ENCODE measurements around the gene PFDN1. TPM values are rescaled to one million over a fixed set of nuclear protein-coding genes. Genes with fewer than 3 reads are reported as not detected.

Gene PFDN1
- polyA plus RNA-seq, 2 donors = 65.4 to 67.6 TPM

- H3K27me3 ChIP-seq (ENCODE audit: control insufficient read depth in 1 of 2, insufficient read depth in 2 of 2, low read length in 2 of 2) = no peaks in the 10 kb centered on the region
- peaks cover 0 to 6% of the 10 kb centered on the region in 2 donors for H3K36me3 ChIP-seq (ENCODE audit: control insufficient read depth in 2 of 2, insufficient read depth in 2 of 2, low read length in 1 of 2)
- H3K9me3 ChIP-seq (ENCODE audit: control insufficient read depth in 2 of 2, insufficient read depth in 1 of 2, low read depth in 1 of 2, low read length in 1 of 2) = no peaks in the 10 kb centered on the region
- 86 to 87% methylated on average over 7 of the region's 7 CpGs for WGBS, 2 donors
- H3K4me1 ChIP-seq (ENCODE audit: control insufficient read depth in 2 of 2, insufficient read depth in 2 of 2, low read length in 1 of 2) = peaks cover 7% of the 10 kb centered on the region in 2 donors
- H3K27ac ChIP-seq (ENCODE audit: low read depth in 2 of 2, low read length in 1 of 2) = peak overlapping the region in 1 of 2 donors; percentile 35
- H3K4me3 ChIP-seq (ENCODE audit: low read depth in 1 of 2, low read length in 2 of 2) = no peak overlapping the region
Observed at GRCh38 chr5:140245926-140246325, 57.0 kb downstream of the PFDN1 start.

DNA sequence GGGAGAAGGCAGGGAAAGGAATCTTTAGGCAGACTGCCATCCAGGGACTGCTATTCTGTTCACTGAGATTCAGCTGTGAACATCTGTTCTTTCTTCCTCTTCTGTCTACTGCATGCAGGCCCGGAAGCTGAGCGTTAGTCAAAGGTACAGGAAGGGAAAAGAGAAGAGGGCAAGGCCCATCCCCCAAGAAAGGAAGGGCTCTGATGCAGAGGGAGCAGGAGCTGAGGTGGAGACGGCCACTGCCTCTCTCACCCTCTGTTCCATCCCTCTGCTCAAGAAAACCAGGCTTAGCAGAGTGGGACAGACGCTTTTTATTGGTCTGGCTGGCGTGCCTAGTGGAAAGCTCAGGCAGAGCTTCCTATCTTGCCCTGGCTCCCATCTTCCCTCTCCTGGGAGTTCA lies 57.6 kb downstream of the PFDN1 start:
- H3K4me1 ChIP-seq (ENCODE audit: control insufficient read depth in 2 of 2, insufficient read depth in 2 of 2, low read length in 1 of 2) = peaks cover 7 to 11% of the 10 kb centered on the region in 2 donors
- H3K4me3 ChIP-seq (ENCODE audit: low read depth in 1 of 2, low read length in 2 of 2) = no peak overlapping the region
- no peaks in the 10 kb centered on the region for H3K27me3 ChIP-seq (ENCODE audit: control insufficient read depth in 1 of 2, insufficient read depth in 2 of 2, low read length in 2 of 2)
- 73 to 76% methylated on average over 5 of the region's 5 CpGs for WGBS, 2 donors
- H3K36me3 ChIP-seq (ENCODE audit: control insufficient read depth in 2 of 2, insufficient read depth in 2 of 2, low read length in 1 of 2) = peaks cover 0 to 6% of the 10 kb centered on the region in 2 donors
- H3K9me3 ChIP-seq (ENCODE audit: control insufficient read depth in 2 of 2, insufficient read depth in 1 of 2, low read depth in 1 of 2, low read length in 1 of 2) = no peaks in the 10 kb centered on the region
- H3K27ac ChIP-seq (ENCODE audit: low read depth in 2 of 2, low read length in 1 of 2) = no peak overlapping the region

DNA sequence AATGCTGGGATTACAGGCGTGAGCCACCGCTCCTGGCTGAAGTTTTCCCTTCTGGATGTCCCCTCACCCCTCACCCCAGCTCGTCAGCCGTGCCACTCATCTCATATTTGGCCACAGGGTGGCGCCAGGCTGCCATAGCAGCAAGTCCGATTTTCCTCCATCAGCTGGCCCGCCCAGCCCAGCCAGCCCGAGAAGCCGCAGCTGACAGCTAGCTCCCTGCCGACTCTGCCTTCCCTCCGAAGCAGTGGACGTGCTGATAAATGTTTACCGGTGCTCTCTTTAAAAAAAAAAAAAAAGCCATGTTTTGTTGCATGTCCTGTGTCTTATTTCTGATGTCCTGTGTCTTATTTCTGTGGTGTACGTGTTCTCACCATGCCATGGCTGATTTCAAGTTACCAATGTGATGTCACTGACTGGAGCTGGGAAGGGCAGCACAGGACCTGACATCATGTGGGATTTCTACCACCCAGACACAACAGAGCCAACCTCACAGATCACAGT lies 58.3 kb downstream of the PFDN1 start:
- Histone ChIP-seq H3K4me3 (ENCODE audit: low read depth in 1 of 2, low read length in 2 of 2) (no peak overlapping the region), H3K9me3 (ENCODE audit: control insufficient read depth in 2 of 2, insufficient read depth in 1 of 2, low read depth in 1 of 2, low read length in 1 of 2) (no peaks in the 10 kb centered on the region), H3K36me3 (ENCODE audit: control insufficient read depth in 2 of 2, insufficient read depth in 2 of 2, low read length in 1 of 2) (peaks cover 0 to 6% of the 10 kb centered on the region in 2 donors), H3K4me1 (ENCODE audit: control insufficient read depth in 2 of 2, insufficient read depth in 2 of 2, low read length in 1 of 2) (peaks cover 7 to 13% of the 10 kb centered on the region in 2 donors), H3K27ac (ENCODE audit: low read depth in 2 of 2, low read length in 1 of 2) (peak overlapping the region in 1 of 2 donors; percentile 35), H3K27me3 (ENCODE audit: control insufficient read depth in 1 of 2, insufficient read depth in 2 of 2, low read length in 2 of 2) (no peaks in the 10 kb centered on the region)
- WGBS, 2 donors = 14% methylated on average over 14 of the region's 14 CpGs

DNA sequence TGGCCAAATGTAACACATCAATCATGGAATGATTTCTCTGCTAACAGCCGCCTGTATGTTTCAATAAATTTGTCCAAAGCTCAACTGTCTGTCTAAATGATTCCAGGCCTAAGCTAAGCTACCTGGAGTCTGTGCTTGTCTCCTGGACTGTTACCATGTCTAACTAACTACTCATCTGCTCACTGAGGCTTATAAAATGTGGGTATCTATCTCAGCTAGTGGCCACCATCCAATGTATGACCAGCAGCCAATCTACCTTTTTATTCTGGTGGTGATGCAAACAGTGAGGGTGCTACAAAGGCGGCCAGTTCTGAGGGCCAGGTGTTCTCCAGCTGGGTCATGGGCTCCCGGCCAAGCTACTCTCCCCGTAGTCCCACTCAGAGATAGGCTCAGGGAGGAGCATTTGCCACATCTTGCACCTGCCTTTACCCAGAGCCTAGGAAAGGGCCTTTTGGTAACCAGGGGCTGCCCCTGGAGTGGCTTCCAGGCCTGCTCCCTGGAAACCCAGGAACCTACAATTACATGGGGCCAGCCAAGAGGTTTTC lies 59.1 kb downstream of the PFDN1 start:
- Histone ChIP-seq H3K9me3 (ENCODE audit: control insufficient read depth in 2 of 2, insufficient read depth in 1 of 2, low read depth in 1 of 2, low read length in 1 of 2) (no peaks in the 10 kb centered on the region), H3K4me1 (ENCODE audit: control insufficient read depth in 2 of 2, insufficient read depth in 2 of 2, low read length in 1 of 2) (peaks cover 7 to 13% of the 10 kb centered on the region in 2 donors), H3K27ac (ENCODE audit: low read depth in 2 of 2, low read length in 1 of 2) (no peak overlapping the region), H3K27me3 (ENCODE audit: control insufficient read depth in 1 of 2, insufficient read depth in 2 of 2, low read length in 2 of 2) (no peaks in the 10 kb centered on the region), H3K4me3 (ENCODE audit: low read depth in 1 of 2, low read length in 2 of 2) (no peak overlapping the region), H3K36me3 (ENCODE audit: control insufficient read depth in 2 of 2, insufficient read depth in 2 of 2, low read length in 1 of 2) (peaks cover 0 to 6% of the 10 kb centered on the region in 2 donors)
- WGBS, 2 donors = 64 to 82% methylated on average over 4 of the region's 4 CpGs

GRCh38 chr5:140242890-140243585 lies 59.9 kb downstream of the PFDN1 start:
- Histone ChIP-seq H3K27me3 (ENCODE audit: control insufficient read depth in 1 of 2, insufficient read depth in 2 of 2, low read length in 2 of 2) (no peaks in the 10 kb centered on the region), H3K36me3 (ENCODE audit: control insufficient read depth in 2 of 2, insufficient read depth in 2 of 2, low read length in 1 of 2) (peaks cover 0 to 6% of the 10 kb centered on the region in 2 donors), H3K9me3 (ENCODE audit: control insufficient read depth in 2 of 2, insufficient read depth in 1 of 2, low read depth in 1 of 2, low read length in 1 of 2) (no peaks in the 10 kb centered on the region), H3K27ac (ENCODE audit: low read depth in 2 of 2, low read length in 1 of 2) (no peak overlapping the region), H3K4me3 (ENCODE audit: low read depth in 1 of 2, low read length in 2 of 2) (no peak overlapping the region), H3K4me1 (ENCODE audit: control insufficient read depth in 2 of 2, insufficient read depth in 2 of 2, low read length in 1 of 2) (peaks cover 7 to 13% of the 10 kb centered on the region in 2 donors)
- WGBS, 2 donors = 71 to 72% methylated on average over 4 of the region's 4 CpGs

GRCh38 chr5:140242099-140242498 lies 60.8 kb downstream of the PFDN1 start:
- H3K4me3 ChIP-seq (ENCODE audit: low read depth in 1 of 2, low read length in 2 of 2) = no peak overlapping the region
- H3K36me3 ChIP-seq (ENCODE audit: control insufficient read depth in 2 of 2, insufficient read depth in 2 of 2, low read length in 1 of 2) = peaks cover 0 to 6% of the 10 kb centered on the region in 2 donors
- H3K4me1 ChIP-seq (ENCODE audit: control insufficient read depth in 2 of 2, insufficient read depth in 2 of 2, low read length in 1 of 2) = peaks cover 7 to 15% of the 10 kb centered on the region in 2 donors
- WGBS, 2 donors = 80 to 83% methylated on average over 5 of the region's 5 CpGs
- peak overlapping the region; percentile 2 to 77 for H3K27ac ChIP-seq (ENCODE audit: low read depth in 2 of 2, low read length in 1 of 2)
- H3K27me3 ChIP-seq (ENCODE audit: control insufficient read depth in 1 of 2, insufficient read depth in 2 of 2, low read length in 2 of 2) = no peaks in the 10 kb centered on the region
- no peaks in the 10 kb centered on the region for H3K9me3 ChIP-seq (ENCODE audit: control insufficient read depth in 2 of 2, insufficient read depth in 1 of 2, low read depth in 1 of 2, low read length in 1 of 2)

DNA sequence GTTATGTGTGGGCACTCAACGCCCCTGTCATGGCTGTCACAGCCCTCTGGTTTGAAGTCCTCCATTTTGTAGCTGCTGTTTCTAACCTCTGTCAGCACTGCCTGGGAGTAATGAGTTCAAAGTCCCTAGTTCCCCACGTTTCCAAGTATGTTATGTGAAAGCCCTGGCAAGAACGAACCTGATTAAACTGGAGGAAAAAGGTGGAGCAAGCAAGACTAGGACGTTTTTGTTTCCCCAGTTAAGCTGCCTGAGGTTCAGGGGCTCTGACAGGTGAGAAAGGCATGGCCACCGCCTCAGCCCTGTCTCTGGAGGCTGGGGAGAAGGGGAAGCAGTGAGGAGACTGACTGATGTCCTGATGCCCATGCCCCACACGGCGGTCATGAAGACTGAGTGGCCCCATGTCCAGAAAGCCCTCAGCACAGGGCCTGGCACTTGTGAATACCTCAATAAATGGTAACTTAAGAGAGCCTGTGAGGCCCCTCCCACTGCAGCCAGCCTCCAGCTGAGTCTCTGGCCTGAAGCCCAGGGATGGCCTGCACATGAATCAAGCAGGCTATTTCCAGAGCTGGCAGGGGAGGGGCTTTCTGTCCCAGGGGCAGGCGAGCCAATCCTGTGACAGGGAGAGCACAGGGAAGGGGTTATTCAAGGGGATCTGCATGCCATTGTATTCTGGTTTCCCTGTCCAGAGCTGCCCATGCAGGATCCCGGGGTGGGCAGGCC lies 61.8 kb downstream of the PFDN1 start:
- peaks cover 0 to 6% of the 10 kb centered on the region in 2 donors for H3K36me3 ChIP-seq (ENCODE audit: control insufficient read depth in 2 of 2, insufficient read depth in 2 of 2, low read length in 1 of 2)
- H3K27me3 ChIP-seq (ENCODE audit: control insufficient read depth in 1 of 2, insufficient read depth in 2 of 2, low read length in 2 of 2) = no peaks in the 10 kb centered on the region
- peak overlapping the region; percentile 60 to 77 for H3K27ac ChIP-seq (ENCODE audit: low read depth in 2 of 2, low read length in 1 of 2)
- whole genome bisulfite sequencing, 2 donors = 29 to 41% methylated on average over 9 of the region's 9 CpGs
- no peak overlapping the region for H3K4me3 ChIP-seq (ENCODE audit: low read depth in 1 of 2, low read length in 2 of 2)
- H3K9me3 ChIP-seq (ENCODE audit: control insufficient read depth in 2 of 2, insufficient read depth in 1 of 2, low read depth in 1 of 2, low read length in 1 of 2) = no peaks in the 10 kb centered on the region
- H3K4me1 ChIP-seq (ENCODE audit: control insufficient read depth in 2 of 2, insufficient read depth in 2 of 2, low read length in 1 of 2) = peaks cover 7 to 18% of the 10 kb centered on the region in 2 donors

- Histone ChIP-seq H3K4me3 (ENCODE audit: low read depth in 1 of 2, low read length in 2 of 2) (no peak overlapping the region), H3K4me1 (ENCODE audit: control insufficient read depth in 2 of 2, insufficient read depth in 2 of 2, low read length in 1 of 2) (peaks cover 7 to 18% of the 10 kb centered on the region in 2 donors), H3K36me3 (ENCODE audit: control insufficient read depth in 2 of 2, insufficient read depth in 2 of 2, low read length in 1 of 2) (peaks cover 0 to 2% of the 10 kb centered on the region in 2 donors), H3K27me3 (ENCODE audit: control insufficient read depth in 1 of 2, insufficient read depth in 2 of 2, low read length in 2 of 2) (no peaks in the 10 kb centered on the region), H3K9me3 (ENCODE audit: control insufficient read depth in 2 of 2, insufficient read depth in 1 of 2, low read depth in 1 of 2, low read length in 1 of 2) (no peaks in the 10 kb centered on the region), H3K27ac (ENCODE audit: low read depth in 2 of 2, low read length in 1 of 2) (peak overlapping the region; percentile 60 to 77)
- 36 to 39% methylated on average over 11 of the region's 11 CpGs for WGBS, 2 donors
Observed at GRCh38 chr5:140239939-140240700, 62.8 kb downstream of the PFDN1 start.

DNA sequence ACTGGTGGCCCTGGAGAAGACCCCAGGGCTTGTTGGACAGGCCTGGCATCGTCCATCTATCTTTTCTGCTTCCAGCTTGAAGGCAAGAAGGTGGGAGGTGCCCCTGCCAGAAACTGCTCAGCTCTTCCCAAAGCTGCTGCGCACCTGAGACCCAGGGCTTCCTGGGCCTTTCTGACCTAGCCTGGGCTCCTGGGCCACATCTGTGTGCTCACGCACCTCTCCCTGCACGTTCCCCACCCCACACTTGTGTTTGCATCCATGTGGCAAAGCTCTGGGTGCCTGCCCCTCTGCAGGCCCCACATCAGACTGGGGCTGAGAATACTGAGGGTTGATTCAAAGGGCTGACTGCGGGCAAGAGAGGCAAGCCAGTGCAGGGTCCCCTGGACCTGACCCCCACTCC lies 63.4 kb downstream of the PFDN1 start:
- H3K4me1 ChIP-seq (ENCODE audit: control insufficient read depth in 2 of 2, insufficient read depth in 2 of 2, low read length in 1 of 2) = peaks cover 7 to 18% of the 10 kb centered on the region in 2 donors
- no peak overlapping the region for H3K27ac ChIP-seq (ENCODE audit: low read depth in 2 of 2, low read length in 1 of 2)
- 94 to 96% methylated on average over 5 of the region's 5 CpGs for WGBS, 2 donors

More for the DNA sequence above, 63.4 kb downstream of the PFDN1 start:
- H3K36me3 ChIP-seq (ENCODE audit: control insufficient read depth in 2 of 2, insufficient read depth in 2 of 2, low read length in 1 of 2) = peaks cover 0 to 2% of the 10 kb centered on the region in 2 donors
- H3K27me3 ChIP-seq (ENCODE audit: control insufficient read depth in 1 of 2, insufficient read depth in 2 of 2, low read length in 2 of 2) = no peaks in the 10 kb centered on the region
- no peaks in the 10 kb centered on the region for H3K9me3 ChIP-seq (ENCODE audit: control insufficient read depth in 2 of 2, insufficient read depth in 1 of 2, low read depth in 1 of 2, low read length in 1 of 2)
- H3K4me3 ChIP-seq (ENCODE audit: low read depth in 1 of 2, low read length in 2 of 2) = no peak overlapping the region

Data from esophagus (tissue), 2 donors.